Mesothelial cell of epicardium (in vitro differentiated cells): Measurements from ENCODE around the gene RUNX1. TPM values are rescaled to one million over a fixed set of nuclear protein-coding genes. Genes with fewer than 3 reads are reported as not detected.

Experiments used
- DNase-seq, 2 experiments: peaks; one replicate each; pipeline ENCODE4 v3.0.0; 2021; ENCODE audit warnings: low spot score in 2 of 2; ENCODE audit not compliant: unreplicated experiment in 2 of 2
- H3K27ac Mint-ChIP-seq: 2 replicates; pipeline ENCODE4 v1.8.0; 2021; ENCODE audit warnings: mixed read lengths
- H3K27me3 Mint-ChIP-seq: 2 replicates; pipeline ENCODE4 v1.8.0; 2021; ENCODE audit warnings: low read depth, mixed read lengths
- H3K36me3 Mint-ChIP-seq: 2 replicates; pipeline ENCODE4 v1.8.0; 2021; ENCODE audit warnings: mixed read lengths
- H3K4me1 Mint-ChIP-seq: 2 replicates; pipeline ENCODE4 v1.8.0; 2021; ENCODE audit warnings: mixed read lengths
- H3K4me3 Mint-ChIP-seq: 2 replicates; pipeline ENCODE4 v1.8.0; 2021; ENCODE audit warnings: mild to moderate bottlenecking, moderate library complexity, mixed read lengths
- H3K9me3 Mint-ChIP-seq: 2 replicates; pipeline ENCODE4 v1.8.0; 2021; ENCODE audit warnings: mixed read lengths
- total RNA-seq: library from RNA; stranded (reverse); gene quantifications from 3 replicates; pipeline ENCODE4 v1.2.1, GENCODE V29; 2021
- TF ChIP-seq, protein P1 (sequence below): fragments of 200-600 bp; sonication (generic); IDR thresholded peaks from one replicate; pipeline ENCODE4 v1.5.0; 2021; ENCODE audit warnings: antibody characterized with exemption; ENCODE audit not compliant: unreplicated experiment

The RUNX1 gene
- total RNA-seq, 1 donor from 2014 or later, result 41.2 TPM

DNA sequence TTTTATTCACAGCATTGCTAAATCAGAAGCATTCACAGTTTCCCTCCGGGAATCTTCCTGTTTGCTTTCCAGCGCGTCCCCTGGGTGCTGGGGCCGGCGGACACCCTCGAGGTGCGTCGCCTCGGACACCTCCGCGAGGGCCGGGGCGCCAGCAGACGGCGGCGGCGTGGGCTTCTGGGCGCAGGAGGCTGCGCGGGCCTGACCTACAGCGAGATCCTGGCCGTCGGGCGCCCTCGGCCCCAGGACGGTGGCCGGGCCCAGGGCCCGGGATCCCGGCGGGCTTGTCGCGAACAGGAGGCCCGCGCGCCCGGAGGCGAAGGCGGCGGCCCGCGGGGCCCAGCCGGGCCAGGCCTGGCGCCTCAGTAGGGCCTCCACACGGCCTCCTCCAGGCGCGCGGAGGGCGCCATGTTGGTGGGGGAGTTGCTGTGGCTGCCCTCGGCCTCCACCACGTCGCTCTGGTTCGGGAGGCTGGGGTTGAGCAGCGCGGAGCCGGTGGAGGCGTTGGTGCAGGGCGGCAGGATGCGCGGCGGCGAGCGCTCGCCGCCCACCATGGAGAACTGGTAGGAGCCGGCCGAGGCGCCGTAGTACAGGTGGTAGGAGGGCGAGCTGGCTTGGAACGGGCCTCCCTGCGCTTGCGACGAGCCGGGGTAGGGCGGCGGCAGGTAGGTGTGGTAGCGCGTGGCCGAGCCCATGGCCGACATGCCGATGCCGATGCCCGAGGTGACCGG, 257.2 kb downstream of the RUNX1 start:
- DNase-seq, result no peak
- peaks cover 5% of the 10 kb centered on the region for H3K36me3 Mint-ChIP-seq
- no peaks in the 10 kb centered on the region for H3K27me3 Mint-ChIP-seq

DNA sequence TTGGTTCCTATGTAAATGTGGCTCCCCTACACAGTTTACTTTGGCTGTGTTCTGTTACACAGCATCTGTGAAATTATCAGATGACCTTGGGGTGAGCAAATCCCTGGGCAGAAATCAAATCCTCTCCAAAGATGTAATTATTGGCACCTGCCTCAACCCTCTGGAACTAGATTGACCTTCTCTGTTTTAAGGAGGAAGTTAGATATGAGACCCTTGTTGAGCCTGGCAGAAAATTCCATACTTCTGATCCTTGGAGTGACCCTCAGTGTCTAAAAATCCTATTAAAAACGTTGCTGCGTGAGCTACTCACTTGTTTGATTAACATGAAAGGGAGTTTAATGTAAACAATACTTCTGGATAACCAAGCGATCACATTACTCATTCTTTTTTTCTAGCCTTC, 258.3 kb downstream of the RUNX1 start:
- Mint-ChIP-seq H3K27ac (no peak overlapping the region), H3K4me3 (no peak overlapping the region), H3K4me1 (peaks cover 21% of the 10 kb centered on the region), H3K27me3 (no peaks in the 10 kb centered on the region), H3K9me3 (no peaks in the 10 kb centered on the region), H3K36me3 (peaks cover 5% of the 10 kb centered on the region)
- TF ChIP-seq, protein P1, sequence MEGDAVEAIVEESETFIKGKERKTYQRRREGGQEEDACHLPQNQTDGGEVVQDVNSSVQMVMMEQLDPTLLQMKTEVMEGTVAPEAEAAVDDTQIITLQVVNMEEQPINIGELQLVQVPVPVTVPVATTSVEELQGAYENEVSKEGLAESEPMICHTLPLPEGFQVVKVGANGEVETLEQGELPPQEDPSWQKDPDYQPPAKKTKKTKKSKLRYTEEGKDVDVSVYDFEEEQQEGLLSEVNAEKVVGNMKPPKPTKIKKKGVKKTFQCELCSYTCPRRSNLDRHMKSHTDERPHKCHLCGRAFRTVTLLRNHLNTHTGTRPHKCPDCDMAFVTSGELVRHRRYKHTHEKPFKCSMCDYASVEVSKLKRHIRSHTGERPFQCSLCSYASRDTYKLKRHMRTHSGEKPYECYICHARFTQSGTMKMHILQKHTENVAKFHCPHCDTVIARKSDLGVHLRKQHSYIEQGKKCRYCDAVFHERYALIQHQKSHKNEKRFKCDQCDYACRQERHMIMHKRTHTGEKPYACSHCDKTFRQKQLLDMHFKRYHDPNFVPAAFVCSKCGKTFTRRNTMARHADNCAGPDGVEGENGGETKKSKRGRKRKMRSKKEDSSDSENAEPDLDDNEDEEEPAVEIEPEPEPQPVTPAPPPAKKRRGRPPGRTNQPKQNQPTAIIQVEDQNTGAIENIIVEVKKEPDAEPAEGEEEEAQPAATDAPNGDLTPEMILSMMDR, result no peak
- no peak for DNase-seq

More for the DNA sequence above, 257.2 kb downstream of the RUNX1 start:
- no peak overlapping the region for H3K4me3 Mint-ChIP-seq
- peaks cover 32% of the 10 kb centered on the region for H3K4me1 Mint-ChIP-seq
- no peak overlapping the region for H3K27ac Mint-ChIP-seq
- TF ChIP-seq, protein P1, result no peak
- no peaks in the 10 kb centered on the region for H3K9me3 Mint-ChIP-seq

DNA sequence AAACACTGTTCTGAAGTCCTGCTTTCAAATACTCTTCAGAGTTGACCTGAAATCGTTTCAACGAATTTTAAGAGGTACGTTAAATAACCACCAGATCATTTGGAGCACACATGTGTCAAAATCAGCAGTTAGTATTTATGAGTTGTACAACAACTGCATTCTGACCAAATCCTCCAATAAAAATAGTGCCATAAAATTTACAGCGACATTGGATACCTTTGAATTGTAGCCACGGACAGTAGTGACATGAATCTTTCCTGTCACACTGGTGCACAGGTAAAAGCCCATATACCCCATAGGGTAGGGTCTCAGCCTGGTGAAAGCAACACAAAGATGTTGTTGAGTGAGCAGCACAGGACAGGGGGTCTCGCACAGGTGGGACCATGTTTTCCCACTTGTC, 258.8 kb downstream of the RUNX1 start:
- no peak for DNase-seq
- peaks cover 5% of the 10 kb centered on the region for H3K36me3 Mint-ChIP-seq
- no peaks in the 10 kb centered on the region for H3K27me3 Mint-ChIP-seq
- H3K4me1 Mint-ChIP-seq, result peaks cover 16% of the 10 kb centered on the region
- H3K27ac Mint-ChIP-seq, result no peak overlapping the region
- H3K9me3 Mint-ChIP-seq, result no peaks in the 10 kb centered on the region
- TF ChIP-seq, protein P1, result no peak
- no peak overlapping the region for H3K4me3 Mint-ChIP-seq

DNA sequence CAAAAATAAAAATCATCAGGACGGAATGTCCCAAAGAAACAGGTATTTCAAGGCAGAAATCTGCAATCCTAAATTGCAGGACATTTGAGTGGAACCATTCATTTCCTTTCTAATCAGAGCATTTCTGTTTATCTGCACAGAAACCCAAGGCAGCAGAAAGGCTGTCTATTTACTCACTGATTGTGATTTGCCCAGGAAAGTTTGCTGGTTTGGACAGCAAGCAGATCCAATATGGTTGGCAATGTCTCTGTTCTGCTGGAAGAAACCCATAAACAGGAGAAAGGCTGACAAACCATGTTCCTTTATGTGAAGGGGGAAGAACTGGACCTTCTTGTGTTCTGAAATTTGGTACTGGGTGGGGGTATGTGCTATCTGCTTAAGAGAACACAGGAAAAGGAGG, 260.2 kb downstream of the RUNX1 start:
- Mint-ChIP-seq H3K36me3 (peaks cover 5% of the 10 kb centered on the region), H3K4me1 (peaks cover 4% of the 10 kb centered on the region), H3K27ac (no peak overlapping the region), H3K27me3 (no peaks in the 10 kb centered on the region), H3K9me3 (no peaks in the 10 kb centered on the region), H3K4me3 (no peak overlapping the region)
- TF ChIP-seq, protein P1, result no peak
- no peak for DNase-seq

DNA sequence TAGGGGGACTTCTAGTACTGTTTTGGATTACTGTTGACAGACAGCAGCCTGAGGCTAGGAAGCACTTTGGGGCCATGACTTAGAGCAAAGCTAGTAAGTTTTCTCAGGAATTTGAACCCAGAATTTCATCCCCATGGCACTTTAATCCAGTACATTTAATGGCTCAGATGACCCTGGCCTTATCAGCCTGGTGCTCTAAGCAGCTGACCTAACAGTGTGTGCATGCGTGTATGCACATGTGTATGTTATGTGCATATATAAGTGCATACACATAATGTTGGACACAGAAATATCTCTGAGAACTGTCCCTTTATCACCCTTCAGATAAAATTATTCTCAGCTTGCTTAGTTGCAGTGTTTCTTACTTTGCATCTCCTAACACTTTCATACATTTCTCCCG, 265.3 kb downstream of the RUNX1 start:
- Mint-ChIP-seq H3K9me3 (no peaks in the 10 kb centered on the region), H3K27me3 (no peaks in the 10 kb centered on the region), H3K4me1 (peaks cover 7% of the 10 kb centered on the region), H3K27ac (no peak overlapping the region), H3K36me3 (peaks cover 1% of the 10 kb centered on the region), H3K4me3 (no peak overlapping the region)
- DNase-seq, result no peak
- TF ChIP-seq, protein P1, result no peak
